ENCODE results near the gene SEMA6D.

The SEMA6D gene, protein sequence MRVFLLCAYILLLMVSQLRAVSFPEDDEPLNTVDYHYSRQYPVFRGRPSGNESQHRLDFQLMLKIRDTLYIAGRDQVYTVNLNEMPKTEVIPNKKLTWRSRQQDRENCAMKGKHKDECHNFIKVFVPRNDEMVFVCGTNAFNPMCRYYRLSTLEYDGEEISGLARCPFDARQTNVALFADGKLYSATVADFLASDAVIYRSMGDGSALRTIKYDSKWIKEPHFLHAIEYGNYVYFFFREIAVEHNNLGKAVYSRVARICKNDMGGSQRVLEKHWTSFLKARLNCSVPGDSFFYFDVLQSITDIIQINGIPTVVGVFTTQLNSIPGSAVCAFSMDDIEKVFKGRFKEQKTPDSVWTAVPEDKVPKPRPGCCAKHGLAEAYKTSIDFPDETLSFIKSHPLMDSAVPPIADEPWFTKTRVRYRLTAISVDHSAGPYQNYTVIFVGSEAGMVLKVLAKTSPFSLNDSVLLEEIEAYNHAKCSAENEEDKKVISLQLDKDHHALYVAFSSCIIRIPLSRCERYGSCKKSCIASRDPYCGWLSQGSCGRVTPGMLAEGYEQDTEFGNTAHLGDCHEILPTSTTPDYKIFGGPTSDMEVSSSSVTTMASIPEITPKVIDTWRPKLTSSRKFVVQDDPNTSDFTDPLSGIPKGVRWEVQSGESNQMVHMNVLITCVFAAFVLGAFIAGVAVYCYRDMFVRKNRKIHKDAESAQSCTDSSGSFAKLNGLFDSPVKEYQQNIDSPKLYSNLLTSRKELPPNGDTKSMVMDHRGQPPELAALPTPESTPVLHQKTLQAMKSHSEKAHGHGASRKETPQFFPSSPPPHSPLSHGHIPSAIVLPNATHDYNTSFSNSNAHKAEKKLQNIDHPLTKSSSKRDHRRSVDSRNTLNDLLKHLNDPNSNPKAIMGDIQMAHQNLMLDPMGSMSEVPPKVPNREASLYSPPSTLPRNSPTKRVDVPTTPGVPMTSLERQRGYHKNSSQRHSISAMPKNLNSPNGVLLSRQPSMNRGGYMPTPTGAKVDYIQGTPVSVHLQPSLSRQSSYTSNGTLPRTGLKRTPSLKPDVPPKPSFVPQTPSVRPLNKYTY

DNA sequence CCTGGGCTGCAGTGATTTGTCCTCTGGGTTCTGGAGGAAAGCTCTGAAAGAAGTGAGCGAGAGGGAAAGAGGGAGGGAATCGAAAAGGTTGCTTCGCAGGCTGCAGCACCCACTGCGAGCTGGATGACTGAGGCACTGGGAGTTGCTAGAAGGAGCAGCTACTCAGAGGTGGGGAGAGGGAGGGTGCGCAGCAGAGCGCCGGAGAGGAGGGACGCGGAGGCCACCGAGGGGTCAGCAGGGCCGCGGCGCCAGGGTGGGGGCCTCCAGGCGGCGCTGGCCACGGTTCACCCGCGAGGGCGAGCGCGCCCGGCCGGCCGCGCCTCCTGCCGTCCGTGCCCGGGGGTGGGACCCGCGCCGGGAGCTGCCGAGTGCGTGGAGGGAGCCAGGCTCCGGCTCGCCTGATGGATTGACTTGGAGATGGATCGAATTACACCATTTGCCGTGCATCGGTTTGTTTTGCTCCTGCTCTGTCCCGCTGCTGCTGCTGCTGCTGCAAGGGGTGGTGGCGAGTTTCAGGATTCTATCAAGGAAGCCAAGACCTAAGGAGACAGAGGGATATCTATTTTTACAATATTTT lies at the start of gene SEMA6D:
Gene SEMA6D (plus strand): TSS at position 470 of the 577 bp plus-strand sequence. CDS start 42,294 bp downstream, outside the sequence.
- peak; percentile 95 for DNase-seq

DNA sequence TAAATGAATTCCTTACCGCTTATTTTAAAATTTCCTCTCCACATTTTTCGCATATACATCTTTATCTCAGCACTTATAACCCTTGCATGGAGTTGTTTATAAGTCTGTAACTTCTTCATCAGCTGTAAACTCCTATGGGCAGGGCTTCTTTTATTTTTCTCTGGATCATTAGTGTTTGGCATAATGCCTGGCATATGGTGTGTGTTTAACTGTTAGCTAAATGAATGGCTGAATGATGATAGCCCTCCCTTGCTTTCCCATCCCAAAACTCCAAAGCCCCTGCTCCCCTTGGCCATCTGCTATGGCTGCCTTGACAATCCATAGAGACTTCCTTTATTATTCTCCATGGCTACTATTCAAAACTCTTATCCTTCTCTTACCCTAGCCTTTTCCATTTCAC lies 48.1 kb upstream of the SEMA6D start:
- no peak for DNase-seq

DNA sequence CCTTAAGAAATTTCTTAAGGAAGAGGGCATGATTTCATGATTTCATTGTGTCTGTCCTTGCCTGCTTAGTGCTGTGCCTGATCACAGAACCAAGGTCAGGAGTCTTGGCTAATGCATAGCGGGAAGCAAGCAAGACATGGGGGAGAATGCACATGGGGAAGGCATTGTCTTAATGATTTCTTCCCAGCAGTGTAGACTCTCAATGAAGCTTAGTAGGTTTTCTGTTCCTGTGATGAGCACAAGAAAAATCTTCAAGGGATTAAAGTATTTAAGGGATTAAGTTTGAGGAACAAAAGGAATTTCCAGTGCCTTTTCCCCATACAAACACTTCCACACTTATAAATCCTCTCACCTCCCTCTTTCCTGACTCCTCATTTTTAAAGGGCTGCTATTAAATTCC lies 46.9 kb upstream of the SEMA6D start:
- DNase-seq, result peak; percentile 47

DNA sequence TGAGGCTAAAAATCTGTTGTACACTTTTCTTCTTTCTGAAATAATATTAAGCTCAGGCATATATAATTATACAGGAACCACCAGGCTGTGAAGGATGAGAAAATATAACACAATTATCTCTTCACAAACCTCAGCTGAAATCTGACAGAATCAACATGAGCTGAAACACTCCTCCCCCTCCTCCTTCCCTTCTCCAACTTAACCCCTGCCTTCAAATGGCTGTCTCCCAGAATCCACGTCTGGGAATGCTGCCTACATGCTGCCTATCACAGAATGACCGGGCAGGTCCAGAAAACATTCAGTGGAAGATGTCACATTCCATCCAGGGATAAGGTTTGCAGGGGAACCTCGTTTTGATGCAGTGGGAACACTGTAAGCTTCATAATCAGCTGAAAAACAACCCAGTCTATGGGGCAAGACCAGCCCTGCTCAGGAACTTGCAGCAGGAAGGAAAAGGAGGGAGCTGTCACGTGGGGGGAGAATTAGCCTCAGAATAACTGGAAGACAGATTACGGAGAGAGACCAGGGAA lies 44.0 kb upstream of the SEMA6D start:
- DNase-seq, result no peak

DNA sequence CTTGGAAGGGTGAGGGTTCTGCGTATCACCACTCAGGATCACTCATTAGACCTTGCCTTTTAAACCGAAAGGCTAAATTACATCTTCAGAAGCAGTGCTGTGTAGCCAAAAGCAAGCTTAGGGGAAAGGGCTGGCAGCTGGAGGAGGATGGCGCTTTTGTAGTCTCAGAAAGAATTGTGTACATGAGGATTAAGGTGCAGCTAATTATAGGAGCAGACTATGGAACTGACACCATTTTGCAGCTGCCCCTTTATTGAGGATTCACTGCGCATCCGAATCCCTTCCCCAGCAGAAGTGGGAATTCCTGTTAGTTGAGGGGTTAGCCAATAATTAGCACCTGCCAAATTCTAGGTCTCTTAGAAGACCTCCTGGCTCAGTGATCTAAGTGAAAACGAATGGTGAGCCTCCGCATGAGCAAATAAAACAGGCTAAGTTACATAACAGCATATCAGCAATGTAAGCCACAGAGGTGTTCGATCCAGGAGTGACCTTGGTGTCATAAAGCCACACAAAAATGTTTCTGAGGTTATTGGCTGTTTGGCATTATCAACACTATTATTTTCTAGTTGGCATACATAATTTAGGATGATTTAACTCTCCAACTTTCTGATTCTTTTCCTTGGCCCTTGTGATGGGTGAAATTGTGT lies 42.6 kb upstream of the SEMA6D start:
- DNase-seq, result no peak

DNA sequence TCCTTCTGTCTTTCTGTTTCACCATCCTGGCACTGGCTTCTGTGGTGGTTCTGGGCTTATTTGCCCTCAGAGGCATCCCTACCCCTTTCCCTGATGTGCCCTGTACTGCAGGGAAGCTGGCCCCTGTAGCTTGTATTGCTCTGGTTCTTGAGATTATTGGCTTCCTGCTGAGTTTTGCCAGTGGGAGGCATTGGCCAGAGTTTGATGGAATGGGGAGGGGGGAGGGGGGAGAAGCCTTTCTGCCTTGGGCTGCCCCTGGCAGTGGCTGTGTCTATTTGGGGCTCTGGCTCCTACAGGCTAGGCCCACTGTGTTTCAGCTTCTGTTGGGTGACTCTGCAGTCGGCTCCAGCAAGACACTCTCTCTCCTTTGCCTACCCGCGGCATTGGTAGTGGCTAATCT lies 41.6 kb upstream of the SEMA6D start:
- peak; percentile 49 for DNase-seq

DNA sequence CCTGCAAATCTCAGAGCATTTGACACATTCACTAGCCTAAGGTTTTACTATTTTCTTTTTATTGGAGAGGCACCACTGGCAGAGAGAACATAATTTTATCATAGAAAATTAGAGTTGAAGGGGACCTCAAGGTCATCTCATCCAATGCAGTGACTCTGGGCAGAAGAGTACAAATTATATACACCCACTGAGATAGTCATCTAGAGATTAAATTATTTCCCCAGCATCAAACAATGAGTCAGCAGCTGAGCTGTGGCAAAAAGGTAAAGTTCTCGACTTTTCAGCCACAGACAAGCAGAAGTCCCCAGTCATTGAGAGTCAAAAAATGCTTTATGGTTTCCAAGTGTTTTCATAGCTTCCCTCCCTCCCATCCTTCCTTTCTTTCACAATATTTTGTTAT lies 39.3 kb upstream of the SEMA6D start:
- no peak for DNase-seq

DNA sequence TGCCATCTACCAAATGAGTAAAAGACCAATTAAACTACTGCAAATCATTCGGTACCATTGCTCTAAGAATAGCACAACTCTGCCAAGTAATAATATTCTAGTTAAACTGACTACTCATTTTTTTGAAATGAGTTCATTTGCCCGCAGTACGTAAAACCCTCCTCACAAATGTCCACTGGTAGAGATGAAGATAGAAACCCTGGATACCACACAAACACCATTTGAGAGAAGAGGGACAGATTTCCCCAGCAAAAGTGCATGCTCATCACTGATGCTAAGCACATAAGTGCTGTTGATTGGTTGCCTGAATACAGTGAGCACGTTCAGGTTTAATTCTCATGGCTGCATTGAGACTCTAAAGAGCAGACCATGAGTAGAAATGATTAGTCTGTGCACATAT lies 34.6 kb upstream of the SEMA6D start:
- DNase-seq, result no peak

DNA sequence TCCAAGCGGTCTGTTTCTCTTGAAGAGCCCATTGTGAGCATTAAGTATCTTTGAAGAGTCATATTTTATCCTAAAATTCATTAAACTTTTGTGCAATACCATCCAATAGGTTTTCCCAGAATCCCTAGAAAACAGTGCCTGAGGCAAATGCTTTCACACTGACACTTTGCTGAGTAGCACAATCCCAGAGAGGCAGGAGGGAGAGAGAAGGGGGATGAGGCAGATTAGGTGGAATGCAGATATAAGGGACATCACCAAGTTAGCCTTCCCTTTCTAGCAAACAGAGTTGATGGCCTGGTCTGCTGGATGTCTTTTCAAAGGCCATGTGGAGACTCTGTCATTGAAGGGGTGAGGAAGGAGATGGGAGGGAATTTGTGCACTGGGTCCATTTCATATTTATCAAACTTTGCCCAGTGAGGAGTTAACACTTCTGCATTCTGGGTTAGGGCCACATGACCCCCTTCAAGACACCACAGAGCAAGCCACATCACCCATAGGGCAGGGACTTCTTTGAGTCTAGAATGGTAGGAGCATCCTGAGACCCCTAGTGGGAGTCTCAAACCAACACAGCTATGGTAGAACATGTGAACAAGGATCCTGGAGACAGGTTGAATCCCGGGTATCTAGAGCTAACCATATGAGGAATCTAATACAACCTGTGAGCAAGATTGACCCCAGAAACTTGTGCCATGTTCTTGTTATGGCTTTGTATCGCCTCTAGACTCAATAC lies 32.0 kb upstream of the SEMA6D start:
- DNase-seq, result peak; percentile 62

DNA sequence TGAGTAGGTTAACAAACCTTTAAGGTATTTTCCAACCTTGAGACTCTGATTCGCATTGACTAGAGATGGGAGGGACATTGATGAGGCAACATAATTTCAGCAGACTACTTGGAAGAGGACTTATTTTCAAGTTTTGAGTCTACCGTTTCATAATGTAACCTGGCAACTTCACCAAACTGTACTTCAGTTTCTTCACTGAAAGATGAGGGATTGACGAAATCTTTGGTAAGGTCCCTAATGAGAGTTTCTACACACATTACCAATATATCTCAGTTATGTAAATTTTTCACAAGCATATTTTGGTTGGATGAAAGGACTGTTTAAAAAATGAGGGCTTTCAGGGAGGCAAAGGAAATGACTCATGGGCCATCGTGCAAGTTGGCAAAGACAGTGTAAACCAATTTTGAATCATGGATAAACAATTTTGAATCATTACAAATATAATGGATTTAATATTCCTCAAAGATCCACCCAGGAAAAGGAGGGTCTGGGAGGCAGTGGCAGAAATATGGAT lies 28.7 kb upstream of the SEMA6D start:
- DNase-seq, result no peak

DNA sequence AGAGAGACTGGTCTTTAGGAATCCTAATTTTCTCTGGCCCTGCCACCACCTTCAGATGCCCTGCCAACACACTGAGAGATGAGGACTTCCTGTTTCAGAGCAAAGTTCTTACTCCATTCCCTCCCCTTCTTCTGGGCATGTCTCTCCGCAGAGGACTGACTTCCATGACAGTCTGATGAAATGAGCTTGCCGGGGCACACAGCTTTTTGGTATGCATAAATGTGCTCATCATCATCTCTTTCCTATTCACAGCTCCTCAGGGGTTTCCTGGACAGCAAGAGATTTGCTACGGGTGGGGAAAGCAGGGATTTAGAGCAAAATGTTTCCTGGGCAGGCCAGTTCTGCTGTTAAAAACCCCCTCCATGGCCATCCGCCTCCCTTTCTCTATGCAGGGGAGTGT lies 27.6 kb upstream of the SEMA6D start:
- DNase-seq, result no peak

DNA sequence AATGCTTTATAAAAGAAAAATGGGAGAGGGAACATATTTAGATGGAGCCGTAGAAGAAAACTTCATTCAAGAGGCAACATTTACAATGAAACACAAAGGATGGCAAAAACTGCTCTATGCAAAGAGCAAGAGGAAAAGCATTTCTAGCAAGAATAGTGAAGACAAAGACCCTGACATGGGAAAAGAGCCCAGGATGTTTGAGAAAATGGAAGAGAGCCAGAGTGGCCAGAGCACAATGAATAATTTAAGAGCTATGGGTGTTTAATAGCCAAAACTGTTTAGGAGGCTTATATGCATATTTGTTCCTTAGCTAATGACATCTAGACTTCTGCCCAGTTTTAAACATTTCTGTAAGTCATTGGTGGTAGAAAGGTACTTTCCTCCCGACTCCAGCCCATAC lies 25.4 kb upstream of the SEMA6D start:
- no peak for DNase-seq

DNA sequence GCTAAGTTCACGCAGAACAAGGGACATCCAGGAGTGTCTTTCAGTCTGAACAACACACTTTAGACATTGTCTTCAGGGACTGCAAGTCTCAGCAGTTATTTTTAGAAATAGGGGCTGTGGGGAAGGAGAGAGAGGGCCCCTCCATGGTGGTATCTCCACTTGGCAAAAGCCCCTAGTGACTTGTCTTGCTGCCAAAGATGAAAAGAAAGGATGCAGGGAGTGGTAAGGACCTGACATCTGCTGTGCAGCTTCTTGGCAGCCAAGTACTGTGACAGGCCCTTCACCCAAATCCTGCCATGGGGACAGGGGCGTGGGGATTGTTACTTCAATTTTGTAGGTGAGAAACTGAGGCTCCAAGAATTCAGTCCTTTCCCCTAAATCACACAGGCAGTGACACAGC lies 21.0 kb upstream of the SEMA6D start:
- no peak for DNase-seq

DNA sequence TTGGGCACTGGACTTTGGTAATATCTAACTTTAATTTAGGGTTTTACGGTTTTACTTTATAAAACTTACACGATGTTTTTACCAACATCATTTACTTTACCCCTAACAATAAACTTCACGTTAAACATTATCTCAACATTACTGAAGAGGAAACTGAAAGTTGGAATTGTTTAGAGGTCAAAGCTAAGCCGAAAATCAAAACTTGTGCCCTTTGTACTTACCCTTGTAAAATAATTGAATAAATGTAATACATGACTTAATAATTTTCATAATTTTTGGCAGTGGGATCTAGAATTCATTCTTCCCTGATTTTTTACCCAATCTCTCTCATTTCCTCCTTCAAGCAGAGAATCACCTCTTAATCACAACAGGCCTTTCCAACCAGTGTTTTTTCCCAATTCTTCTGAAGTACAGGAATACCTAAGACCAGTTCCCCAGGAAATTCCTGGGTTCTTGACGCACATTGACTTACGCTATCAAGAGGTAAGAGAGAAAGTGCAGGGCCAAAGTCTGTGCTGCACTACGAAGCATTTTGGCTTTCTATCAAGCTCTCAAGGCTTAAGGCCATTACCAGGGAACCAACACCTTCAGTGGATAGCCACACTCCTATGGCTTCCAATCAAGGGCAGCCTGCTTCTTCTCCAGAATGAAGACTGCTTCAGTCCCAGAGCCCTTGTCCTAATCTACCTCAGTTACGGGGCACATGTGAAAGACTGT lies 11.9 kb upstream of the SEMA6D start:
- no peak for DNase-seq

DNA sequence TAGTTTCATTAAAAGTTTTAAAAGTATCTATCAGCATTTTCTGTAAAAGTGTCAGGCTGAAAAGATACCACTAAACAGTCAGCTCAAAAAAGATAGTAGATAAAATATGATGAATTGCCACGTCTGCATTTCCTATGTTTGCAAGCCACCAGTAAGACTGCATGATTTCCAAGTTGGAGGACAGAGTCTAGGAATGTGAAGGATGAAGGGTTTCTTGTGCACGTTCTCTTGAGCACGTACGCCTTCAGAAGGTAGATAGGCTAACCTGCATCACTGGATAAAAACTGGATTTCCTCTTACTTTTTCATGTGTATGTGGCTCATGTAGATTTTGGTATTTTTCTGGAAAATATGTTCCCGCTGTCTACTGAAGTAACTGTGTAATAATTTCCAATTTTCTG lies 9.9 kb upstream of the SEMA6D start:
- DNase-seq, result no peak

DNA sequence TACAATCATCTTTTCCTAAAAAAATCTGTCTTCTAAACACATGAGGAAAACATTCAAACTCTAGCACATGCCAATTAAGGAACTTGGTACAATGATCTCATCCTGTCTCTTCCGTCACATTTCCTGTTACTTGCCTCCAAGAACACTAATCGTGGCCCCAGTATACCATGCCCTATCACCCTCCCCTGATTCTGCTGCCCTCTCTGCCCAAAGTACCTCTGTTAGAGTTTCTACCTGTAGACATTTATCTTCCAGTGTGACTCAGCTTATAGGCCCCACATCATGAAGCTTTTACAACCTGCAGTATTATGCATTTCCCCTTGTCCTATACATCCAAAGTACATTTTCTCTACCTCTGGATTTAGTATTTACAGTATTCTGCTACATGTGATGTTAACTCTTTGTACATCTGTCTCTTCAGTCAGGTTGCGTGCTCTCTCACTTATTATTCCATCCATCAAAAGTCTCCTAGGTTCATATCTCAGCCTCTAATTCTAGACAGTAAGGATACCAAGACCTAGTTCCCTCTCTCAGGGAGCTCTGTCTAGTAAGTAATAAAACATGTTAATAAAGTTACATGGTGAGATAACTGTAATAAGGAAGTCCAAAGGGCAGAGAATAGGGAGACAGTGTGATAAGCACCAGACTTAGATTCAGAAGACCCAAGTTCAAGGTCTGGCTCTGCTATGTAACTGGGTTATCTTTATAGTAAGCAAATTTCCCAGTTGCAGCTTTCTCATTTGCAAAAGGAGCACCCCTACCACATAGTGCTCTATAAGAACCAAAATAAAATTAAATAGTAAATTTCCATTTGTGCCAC lies 8.9 kb upstream of the SEMA6D start:
- no peak for DNase-seq

DNA sequence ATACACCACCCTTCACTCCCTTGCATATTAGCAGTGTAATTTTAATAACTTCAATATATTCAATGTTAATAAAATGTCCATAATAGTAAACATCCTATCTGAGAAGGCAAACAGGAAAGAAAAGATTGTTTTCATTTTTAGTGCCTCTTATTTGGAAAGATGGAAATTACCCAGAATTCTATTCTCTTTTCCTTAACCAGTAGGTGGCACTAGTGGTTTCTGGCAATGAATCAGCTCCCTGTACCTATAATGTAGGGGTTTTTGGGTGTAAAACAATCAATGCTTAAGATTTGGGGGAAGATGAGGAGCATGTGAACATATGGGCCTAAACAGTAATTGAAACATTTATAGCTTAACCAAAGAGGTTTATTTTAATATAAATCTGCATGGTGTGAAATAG lies 5.7 kb upstream of the SEMA6D start:
- no peak for DNase-seq

DNA sequence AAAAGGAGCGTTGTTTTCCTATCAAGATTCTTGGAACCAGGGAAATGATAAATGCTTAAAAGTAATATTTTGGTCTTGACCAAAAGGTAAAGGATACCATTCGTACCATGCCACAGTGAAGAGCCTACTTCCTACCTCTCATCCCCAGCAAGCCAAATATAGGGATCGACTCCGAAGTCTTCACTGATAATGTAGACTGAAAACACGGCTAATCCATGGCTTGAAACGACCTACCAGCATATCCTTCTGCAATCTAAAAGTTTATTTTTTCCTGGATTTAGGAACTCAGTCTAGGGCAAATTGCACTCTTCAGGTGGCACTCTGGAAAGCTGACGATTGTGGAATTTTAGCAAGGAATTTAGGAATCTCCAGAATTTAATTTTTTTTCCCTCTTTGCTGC lies 1.9 kb upstream of the SEMA6D start:
- DNase-seq, result no peak

DNA sequence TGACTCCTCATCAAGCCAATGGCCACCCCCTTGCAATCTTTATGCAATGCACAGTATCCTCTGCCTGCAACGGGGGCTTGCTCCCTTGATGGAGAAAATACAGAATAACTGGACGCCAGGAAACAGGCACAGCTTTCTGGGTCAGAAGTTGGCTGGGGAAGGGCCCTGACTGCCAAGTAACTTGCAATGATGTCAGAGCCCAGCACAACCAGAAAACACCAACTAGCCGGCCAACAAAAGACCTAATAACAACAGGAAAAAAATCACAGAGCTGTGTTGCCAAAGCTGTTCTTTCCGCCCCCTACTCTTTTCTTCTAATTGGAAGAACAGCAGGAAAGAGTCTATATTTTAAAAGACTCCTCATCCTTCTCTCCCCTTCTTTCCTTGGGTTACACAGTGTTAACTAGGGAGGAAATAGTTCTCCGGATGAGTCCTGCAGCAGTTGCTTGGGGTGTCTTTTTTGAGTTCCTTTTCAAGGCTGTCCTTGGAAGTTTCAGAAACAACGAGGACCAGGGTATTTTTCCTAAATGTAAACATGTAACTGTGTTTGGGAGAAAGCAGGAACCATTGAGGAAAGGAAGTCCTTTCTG lies 1.4 kb upstream of the SEMA6D start:
- DNase-seq, result no peak

DNA sequence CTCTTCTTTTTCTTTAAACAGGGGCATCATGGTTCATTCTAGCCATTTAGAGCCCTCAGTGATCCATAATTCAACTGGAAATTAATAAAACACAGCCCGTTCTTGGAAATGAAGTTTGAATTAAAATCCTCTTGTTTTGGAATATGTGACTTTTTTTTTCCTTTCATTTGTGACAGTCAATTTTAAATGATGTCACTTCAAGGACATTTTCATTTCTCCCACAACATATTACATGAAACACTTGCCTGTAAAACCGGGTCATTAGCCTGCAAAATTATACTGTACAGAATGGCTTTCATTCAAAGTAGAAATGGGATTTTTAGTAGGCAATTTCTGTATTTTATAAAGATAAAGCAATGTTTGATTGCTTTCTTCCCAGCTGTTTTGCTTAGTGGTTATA lies 789 bp upstream of the SEMA6D start:
- no peak for DNase-seq

All from islet precursor cell (in vitro differentiated cells).